ENCODE data around the gene BRICD5.
"Not testable (repeated sequence)": the region's sequence is repeated elsewhere in the genome, so short reads cannot be mapped to it uniquely, and the experiment has no call there.

BRICD5 gene

DNA sequence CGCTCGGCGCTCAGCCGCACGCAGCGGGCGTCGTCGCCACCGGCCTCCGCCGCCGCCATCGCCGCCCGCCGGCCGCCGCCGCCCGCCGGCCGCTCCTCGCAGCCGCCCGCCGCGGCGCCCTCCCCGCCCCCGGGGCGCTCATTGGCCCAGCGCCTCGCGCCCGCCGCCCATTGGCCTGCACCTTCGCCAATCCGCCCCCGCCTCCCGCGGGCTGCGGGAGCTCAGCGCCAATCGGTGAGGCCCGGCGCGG lies 4.0 kb upstream of the BRICD5 start, which contains the start of gene PGP:
Gene PGP, minus strand, starts transcription at position 122 of the 250 bp plus-strand sequence. Its CDS starts 63 bp downstream, at position 59.
- DNase-seq, result no peak

GRCh38 chr16:2213817-2214718 lies 3.4 kb upstream of the BRICD5 start:
- no peak for DNase-seq

DNA sequence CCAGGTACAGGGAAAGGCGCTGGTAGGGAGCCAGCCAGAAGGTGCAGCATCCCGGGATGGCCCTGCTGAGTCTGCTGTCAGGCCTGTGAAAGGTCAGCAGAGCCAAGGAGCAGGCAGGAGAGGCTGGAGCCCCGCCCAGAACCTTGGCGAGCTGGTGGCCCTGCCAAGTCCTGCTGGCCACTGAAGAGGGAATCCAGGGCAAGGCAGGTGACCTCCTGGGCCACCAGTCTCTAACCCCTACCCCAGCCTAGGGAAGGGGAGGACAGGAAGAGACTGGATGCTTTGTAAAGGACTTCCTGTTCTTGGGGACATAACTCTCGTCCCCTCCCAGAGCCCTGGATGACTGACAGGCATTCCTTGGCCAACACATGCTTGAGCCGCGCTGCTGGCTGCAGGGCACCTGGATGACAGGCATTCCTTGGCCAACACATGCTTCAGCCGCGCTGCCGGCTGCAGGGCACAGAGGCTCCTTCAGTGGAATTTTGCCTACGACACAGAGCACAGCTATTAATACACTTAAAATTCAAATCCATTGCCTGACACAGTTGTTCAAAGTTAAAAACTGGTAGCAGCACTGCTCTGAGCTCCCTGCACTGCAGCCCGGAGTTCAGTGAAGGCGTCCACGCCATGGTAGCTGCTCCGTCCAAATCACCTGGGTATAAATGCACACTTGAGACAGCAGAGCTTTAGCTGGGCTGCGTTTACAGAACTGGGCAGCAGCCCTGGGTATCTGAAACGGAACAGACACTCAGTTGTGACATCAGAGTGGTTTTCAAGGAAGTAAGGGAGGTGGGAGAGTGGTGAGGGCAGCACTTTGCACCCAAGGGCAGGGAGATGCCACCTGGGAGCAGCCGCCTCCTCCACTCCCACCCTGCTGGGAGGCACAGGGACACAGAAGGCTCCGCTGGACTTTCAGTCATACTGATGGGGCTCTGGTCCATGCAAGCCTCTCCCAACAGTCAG lies 2.0 kb upstream of the BRICD5 start:
- DNase-seq, result no peak

- no peak for DNase-seq
Observed at GRCh38 chr16:2211923-2212347, 1.3 kb upstream of the BRICD5 start.

DNA sequence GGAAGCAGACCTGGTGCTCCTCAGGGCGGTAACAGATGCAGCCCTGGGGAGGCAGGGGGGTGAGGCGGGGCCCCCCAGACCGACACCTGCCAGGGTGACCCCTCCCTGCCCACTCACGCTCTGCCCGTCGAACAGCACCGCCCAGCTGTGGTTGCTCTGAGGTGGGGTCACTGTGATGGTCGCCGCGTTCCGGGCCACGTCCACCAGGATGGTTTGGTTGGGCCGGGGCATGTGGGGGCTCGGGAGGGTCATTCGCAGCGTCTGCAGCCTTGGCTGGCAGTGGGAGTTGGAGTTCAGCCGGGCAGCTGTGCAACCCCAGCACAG lies 692 bp downstream of the BRICD5 start:
- no peak for DNase-seq

- DNase-seq, result no peak
Observed at GRCh38 chr16:2209258-2210008, 1.2 kb downstream of the BRICD5 start.

GRCh38 chr16:2208772-2209171 lies 1.9 kb downstream of the BRICD5 start:
- no peak for DNase-seq

DNA sequence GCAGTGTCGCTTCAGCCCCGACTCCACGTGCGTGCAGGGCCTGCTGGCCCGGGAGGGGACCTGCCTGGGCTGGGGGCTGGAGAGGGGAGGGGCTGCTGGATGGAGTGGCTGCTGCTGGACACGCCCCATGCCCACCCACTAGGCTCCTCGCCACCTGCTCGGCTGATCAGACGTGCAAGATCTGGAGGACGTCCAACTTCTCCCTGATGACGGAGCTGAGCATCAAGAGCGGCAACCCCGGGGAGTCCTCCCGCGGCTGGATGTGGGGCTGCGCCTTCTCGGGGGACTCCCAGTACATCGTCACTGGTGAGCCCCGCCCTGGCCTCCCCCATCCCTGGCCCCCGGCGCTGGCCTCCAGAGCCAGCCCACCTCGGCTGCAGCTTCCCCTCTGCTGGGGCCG lies 2.4 kb downstream of the BRICD5 start:
- DNase-seq, result no peak

DNA sequence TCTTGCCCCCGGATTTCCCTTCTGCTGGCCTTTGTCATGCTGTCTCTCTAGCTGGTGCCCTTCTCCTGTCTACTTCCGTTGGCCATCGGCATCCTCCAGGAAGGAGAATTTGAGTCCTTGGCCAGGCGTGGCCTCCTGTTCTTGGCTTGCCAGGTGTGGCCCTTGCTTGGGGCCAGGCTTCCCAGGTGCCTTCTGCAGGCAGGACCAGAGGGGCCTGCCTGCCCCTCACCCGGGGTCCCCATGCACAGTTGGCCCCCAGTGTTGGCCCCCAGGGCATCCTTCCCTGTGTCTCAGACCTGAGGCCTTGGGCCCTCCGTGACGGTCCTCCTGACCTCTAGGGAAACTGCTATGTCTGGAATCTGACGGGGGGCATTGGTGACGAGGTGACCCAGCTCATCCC lies 2.8 kb downstream of the BRICD5 start:
- no peak for DNase-seq

- DNase-seq, result no peak
Observed at GRCh38 chr16:2206780-2207433, 3.8 kb downstream of the BRICD5 start.

DNA sequence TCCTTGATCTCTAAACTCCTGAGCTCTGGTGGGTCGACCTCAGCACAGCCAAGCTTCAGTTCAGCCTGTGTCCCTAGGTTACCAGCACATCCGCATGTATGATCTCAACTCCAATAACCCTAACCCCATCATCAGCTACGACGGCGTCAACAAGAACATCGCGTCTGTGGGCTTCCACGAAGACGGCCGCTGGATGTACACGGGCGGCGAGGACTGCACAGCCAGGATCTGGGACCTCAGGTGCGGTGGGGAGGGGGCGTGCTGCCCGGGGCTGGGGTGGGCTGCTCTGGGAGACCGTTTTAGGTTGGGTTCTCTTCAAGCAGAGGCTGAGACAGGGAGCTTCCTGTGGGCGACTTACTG lies 4.3 kb downstream of the BRICD5 start:
- DNase-seq, result no peak

GRCh38 chr16:2205967-2206313 lies 4.7 kb downstream of the BRICD5 start:
- DNase-seq, result no peak

DNA sequence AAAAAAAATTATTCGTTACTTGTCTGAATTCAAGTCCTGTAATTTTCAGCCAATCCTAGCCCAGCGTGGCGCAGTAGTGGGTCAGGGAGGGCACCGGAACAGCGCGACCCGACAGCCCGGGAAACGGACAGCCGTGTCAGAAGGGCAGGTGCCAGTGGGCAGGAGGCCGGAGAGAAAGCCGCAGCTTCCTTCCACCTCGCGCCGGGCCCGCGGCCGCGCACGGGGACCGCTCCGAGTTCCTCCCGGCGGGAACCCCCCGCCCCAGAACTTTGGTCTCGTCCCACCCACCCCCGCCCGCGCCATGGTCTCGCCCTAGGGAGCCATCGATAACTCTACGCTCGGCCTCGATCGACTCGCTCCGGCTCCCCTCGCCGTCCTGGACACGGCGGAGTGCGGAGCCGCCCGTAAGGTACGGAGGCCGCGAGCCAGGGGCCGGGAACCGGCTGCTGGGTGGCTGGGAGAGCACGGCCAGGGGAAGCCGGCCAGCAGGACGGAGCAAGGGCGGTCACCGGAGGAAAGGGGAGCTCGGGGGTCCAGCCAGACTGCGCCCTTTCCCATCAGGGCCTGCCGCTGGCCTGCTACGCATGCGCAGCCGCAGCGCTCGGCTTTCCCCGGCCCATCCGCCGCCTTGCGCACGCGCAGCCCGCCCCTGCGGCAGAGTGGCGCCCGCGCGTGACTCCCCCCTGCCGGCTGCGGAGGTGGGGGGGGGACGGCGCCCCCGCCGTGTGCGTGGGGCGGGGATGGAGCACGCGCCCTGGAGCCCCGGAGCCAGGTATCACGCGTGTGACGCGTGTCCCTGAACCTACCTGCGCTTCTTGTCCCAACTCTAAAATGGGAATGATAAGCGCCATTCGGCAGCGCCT lies 5.3 kb downstream of the BRICD5 start, which contains the start of gene MLST8:
Gene MLST8, plus strand, starts transcription at position 351 of the 863 bp plus-strand sequence. CDS start 632 bp downstream, outside the sequence.
- peak; percentile 82 for DNase-seq

DNA sequence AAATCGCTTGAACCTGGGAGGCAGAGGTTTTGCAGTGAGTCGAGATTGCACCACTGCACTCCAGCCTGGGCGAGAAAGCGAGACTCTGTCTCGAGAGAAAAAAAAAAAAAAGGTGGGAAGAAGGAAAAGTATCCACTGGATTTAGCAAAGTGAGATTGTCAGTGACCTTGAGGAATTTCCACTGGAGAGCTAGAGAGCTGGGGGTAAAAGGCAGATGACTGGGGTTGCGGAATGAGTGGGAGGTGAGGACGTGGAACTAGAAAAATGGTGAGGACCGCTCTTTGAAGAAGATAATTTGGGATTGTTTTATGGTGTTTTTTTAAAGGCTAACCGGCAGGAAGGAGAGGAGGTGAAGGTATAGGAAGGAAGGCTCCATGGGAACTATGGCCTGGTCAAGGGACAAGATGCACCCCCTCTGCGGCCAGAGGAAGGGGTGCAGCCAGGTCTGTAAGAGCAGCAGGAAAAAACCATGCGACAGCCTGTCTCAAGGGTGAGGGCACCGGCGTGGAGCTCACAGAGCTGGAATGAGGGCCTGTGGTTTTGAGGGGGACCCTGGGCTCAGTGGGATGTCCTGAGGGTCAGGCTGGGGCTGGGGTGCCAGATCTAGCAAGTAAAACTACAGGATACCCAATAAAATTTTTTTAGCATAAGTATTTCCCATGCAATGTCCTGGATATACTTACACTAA lies 6.1 kb downstream of the BRICD5 start:
- no peak for DNase-seq

GRCh38 chr16:2203119-2203688 lies 7.5 kb downstream of the BRICD5 start:
- DNase-seq, result not testable (repeated sequence)

DNA sequence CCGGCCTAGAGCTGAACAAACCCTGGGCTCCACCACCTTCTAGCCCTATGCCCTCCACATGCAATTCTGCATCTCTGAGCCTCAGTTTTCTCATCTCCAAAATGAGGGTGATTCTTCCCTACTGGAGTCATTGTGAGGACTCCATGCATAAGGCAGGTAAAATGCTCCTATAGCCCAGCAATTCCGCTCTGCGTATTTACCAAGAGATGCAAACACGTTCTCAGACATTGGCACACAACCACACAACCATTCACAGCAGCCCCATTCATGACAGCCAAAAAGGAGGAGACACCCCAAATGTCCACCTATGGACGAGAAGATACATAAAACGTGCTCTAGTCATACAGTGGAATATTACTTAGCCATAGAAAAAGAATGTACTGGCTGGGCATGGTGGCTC lies 10.3 kb downstream of the BRICD5 start:
- DNase-seq, result no peak

DNA sequence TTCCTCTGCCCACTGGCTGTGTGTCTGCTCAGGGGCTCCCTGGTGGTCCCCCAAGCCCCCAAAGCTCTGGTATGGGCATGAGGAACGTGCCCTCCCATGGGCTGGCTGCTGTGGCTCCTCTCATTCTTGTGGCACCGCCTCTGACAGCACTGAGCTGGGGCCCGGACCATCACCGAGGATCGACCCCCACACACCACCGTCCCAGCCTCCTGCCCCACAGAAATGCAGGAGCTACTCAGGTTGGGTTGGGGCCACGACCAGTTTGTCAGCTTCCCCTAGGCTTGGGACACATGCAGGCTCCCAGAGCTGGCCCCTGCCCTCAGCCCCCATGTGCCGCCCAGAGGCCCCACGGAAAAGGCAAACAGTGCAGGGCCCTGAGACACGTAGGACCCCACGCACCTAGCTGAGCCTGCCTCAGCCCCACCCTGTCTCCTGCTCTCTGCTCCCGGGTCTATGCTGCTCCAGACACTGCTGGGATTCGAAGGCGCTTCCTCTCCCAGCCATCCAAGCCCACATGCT lies 11.0 kb downstream of the BRICD5 start:
- no peak for DNase-seq

DNA sequence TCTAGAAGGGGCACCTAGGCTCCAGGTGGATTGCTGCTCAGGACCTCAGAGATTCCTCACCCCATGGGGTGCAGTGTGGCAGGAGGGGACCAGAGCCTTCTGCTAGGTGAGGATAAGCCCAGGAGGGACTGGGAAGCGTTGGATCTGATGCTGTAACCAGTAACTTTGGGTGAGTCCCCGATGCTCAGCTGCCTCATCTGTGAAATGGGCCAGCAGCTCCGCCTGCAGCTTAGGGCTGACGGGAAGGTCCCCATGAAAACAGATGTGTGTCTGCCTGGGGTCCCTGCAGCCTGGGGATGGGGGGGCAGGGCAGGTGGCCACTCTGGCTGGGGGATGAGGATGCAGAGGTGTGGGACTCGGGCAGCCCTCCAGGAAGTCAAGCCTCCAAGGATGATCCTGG lies 11.6 kb downstream of the BRICD5 start:
- no peak for DNase-seq

- DNase-seq, result no peak
Observed at GRCh38 chr16:2198283-2198682, 12.4 kb downstream of the BRICD5 start.

DNA sequence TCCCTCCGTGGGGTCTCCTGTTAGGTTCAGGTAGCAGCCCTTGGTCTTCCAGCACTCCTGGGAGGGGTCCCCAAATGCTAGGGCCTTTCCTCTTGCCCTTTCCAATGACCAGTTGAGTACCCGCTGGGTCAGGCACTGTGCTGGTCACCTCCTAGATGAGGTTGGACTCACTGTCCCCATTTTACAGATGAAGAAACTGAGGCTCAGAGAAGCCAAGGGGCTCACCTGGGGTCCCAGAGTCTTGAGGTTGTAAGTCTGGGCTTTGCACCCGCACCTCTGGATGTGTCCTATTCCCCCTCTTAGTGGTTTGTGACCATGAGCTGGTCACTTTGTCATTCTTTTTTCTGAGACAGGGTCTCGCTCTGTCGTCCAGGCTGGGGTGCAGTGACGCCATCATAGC lies 12.9 kb downstream of the BRICD5 start:
- no peak for DNase-seq
